Stimulated activated CD8-positive, alpha-beta memory T cell treated with anti-CD3 and anti-CD28 coated beads, Interleukin-15, amount 100 ng/mL, for 24 hours (primary cell): ENCODE results near the gene P4HA2.

Experiments
- DNase-seq: peaks from one replicate; pipeline ENCODE4 v3.0.0-alpha.2; 2020; ENCODE audit warnings: low read depth

P4HA2 gene

DNA sequence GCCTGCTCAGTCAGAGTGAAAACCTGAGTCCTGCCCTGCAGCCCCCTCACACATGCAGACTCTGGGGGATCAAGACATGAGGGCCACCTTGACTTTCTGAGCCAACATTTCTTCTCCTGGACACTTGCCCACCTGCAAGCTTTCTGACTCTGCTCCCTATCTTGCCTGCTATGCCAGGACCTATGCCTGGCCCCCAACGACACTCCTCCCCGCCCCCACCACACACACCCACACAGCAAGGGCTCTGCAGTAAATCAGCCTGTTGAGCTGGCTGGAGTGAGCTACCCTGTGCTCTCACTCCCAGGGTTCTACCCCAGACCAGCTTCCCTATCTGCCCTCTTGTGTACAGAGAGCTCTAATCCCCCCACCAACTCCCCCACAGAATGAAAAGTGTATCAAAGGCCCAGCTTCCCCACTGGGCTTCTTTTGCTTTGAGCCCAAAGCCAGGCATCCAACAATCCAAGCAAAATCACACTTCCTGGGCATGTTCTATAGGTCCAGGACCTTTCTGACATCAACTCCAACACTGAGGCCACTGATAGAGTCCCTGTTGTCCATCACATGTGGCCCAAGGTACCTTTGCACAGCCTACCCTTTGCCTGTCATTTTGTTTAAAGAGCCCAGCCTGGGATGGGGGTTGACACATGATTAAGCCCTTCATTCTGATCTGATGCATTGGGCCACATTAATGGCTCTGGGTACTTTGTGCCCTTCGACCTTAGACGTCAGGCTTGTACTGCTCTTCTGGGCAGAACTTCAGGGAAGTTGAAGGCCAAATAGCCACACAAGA is 37.1 kb upstream of the P4HA2 start:
- DNase-seq: no peak

DNA sequence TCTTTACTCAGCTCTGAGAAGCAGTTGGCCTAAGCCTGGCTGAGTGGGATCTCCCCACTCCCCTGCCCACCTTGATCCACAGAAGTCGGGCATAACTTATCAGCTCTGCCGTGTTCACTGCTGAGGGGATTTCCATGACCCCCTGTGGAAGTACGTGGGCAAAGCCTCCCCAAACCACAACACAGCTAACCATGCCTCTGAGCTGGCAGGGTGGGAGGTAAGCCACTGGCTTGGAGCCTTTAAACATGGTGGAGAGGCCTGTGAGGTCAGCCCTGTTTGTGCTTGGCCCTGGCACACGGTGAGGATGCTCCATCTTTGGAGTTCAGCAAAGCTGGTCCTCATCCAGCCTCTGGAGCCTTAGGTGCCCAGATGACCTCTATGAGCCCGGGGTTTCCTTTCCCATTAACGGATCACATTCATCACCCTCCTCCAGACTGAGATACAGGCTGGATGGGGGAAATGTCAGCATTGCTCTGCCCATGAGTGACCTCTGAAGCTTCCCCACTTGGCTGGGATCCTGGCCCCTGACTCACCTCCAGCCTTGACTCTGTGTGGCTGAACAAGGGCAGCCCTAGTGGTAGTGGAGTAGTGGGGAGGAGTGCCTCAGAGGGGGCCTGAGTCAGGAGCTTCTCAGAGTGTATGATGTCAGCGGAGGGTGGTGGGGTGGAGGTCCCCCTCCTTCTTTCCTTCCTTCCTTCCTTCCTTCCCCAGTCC is 36.1 kb upstream of the P4HA2 start:
- DNase-seq: no peak

DNA sequence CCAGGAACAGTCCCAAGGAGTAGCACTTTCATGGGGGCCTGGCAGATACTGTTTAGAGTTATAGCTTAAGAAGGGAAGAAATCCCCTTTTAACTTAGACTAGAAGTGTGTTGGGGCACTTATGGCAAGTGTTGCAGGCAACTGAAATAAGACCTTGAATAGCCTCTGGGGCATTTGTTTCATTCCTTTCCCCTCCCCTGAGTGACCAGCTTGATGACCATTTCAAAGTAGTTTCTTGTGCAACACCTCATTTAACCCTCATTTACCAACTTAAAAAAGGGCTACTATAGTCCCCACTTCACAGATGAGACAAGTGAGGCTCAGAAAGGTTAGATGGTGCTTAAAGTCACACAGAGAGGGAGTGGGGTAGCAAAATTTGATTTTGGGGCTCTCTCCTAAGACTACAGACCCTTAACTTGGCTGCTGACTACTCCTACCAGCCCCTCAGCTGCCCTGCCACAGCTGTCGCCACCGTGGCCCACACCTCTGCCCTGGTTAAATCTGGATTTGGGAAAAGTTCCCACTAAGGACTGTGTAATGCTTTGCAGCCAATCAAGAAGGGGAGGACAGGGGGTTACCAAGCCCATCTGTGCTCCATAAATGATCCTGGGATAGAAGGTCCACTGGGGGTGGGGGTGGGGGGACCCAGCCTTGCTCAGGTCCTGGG is 35.4 kb upstream of the P4HA2 start:
- DNase-seq: no peak

DNA sequence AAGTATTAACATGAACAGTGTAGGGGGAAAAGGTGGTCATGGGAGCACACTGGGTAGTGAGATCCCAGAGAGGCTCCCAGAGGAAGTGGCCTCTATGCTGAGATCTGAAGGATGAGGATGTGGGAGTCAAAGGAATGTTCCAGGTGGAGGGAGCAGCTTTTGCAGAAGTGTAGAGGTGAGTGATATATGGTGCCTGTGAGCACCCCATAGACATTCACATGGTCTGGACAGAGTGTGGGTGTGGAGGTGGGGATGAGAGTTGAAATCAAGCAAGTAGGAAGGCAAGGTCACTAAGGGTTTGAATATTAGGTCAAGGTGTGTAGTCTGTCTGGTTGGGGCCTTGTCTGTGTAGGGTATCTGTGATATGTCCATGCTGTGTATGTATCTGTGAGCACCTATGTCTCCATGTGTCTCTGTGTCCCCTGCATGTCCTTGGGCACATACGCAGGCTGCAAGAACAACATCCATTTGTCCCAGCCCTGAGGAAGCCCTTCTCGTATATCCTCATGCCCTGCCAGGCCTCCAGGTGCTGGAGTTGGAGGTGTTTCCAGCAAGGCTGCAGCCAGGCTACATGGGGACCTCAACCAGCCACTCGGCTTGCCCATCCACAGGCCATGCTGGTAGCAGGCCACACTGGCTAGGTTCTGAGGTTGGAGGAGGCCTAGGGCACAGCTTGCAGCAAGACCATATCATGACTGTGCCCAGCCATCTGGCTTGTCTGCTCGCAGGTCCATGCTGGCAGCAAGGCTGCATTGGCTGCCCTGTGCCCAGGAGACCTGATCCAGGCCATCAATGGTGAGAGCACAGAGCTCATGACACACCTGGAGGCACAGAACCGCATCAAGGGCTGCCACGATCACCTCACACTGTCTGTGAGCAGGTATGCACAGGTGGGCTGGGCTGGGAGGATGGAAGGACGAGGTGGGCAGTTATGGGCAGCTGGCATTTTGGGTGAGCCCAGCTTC is 34.5 kb upstream of the P4HA2 start:
- no peak for DNase-seq

DNA sequence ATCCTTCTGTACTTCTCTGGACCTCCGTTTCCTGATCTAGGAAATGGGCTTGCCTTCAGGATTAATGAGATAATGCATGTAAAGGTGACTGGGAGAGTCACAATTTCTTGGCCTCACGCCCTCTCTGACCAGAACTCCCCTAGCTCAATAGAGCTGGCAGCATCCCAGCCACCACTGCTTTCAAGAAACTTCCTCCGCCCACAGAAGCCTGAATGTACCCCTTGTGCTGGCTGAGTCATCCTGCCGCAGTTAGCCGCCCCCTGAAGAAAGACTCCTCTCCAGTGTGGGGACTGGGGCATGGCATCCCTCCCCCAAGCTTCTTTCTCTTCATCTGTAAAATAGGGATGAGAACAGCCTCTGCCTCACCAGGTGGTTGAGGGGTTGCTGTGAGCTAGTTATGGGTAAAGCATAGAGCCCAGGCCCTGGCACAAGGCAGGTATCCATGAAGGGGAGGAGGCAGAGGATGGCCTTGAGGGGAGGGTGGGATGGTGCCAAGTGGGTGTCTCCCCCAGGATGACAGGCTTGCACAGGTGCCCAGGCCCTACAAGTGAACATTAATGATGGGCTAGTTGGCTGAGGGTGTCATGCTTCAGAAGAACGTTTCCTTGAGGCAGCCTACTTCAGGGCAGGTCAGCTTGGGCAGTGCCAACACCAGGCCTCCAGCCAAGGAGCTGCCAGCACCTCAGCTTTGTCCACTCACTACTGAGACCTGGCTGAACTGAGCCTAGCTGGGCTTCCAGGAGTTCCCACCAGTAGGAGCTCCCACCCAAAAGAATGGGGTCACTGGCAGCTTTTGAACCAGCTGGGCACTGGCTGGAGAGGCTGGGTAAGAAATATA is 33.3 kb upstream of the P4HA2 start:
- no peak for DNase-seq

DNA sequence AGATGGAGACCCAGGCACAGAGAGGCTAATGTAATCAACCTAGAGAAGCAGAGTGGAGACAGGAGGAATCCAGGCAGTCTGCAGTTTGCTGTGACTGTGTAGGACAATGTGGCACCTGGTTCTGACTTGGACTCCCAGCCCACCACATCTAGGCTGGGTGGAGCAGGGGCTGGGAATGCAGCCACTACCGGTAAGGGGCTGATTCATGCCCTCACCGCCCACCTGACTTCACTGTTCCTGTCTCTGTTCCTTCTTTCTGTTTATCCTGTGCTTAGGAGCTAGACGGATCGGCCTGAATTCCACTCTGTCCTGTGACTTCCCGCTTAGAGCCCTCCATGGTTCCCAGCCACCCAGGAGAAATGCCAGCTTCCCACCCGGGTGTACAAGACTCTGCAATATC is 32.4 kb upstream of the P4HA2 start:
- no peak for DNase-seq

DNA sequence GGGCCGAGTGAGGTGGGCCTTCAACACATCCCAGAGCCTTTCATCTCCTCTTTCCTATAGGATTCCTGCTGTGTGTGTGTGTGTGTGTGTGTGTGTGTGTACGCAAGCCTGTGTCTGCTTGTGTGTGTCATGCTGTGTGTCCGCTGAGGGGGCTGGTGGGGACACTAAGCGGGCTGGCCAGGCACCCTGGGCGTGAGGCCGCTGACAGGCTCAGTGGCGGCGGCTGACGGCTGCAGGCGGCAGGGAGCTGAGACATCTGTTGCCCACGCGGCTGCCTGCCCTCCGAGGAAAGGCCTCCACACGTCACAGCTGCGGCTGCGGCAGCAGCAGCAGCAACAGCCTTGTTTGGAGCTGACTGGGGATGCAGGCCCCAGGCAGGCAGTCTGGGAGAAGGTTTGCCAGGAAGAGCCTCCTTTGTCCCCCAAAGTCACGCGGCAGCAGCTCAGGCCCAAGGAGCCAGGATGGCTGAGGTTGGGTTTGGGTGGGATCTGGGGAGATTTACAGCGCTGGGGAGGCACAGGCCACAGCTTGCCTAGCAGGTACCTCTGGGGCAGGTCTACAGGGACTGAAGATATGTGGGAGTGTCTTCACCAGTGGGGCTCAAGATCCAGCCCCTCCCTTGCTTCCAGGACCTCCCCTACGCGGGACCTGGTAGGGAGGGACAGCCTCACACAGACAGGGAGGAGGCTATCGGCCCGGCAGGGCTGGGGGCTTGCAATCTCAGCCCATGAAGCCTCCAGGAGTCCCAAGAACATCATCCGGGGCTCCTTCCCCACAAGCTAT is 31.6 kb upstream of the P4HA2 start:
- no peak for DNase-seq

DNA sequence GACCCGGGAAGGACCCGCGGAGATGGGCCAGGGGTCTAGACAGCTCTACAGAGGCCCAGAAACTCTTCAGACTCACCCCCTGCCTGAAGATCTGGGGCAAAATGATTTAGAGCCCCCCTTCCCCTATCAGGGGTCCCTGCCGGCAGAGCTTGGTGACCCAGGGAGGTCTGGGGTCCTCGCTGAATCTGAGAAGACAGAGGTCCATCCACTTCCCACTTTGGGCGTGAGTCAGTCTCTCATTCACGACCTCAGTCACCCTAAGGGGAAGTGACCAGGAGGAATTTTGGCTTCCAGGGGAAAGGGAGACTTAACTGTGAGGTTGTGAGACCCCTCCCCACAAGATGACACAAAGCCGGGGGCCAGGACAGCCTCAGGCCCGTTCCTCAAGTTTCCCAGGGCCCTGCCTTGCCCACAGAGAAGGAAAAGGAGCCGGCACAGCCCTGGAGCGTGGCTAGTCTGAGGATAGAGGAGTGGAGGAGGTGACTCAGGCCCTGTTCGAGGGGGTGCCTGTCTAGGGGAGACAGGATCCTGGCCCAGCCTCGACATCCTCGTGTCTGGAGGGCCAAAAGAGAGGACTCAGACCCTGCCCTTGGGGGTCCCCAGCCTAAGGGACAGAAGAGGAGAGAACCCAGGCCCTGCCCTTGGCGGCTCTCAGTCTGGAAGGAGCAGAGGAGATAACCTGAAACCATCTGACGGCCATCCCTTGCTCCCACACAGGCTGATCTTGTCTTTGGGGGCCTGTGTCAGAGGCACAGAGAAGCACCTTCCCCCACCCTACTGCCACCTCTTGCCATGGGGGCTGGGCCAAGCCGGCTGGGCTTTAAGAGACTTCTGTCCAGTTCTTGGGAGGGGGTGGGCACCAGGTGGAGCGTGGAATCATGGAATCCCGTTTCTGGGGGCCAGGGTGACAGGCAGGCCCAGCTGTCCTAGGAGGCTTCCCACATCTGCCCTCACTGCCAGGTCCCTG is 30.7 kb upstream of the P4HA2 start:
- no peak for DNase-seq

DNA sequence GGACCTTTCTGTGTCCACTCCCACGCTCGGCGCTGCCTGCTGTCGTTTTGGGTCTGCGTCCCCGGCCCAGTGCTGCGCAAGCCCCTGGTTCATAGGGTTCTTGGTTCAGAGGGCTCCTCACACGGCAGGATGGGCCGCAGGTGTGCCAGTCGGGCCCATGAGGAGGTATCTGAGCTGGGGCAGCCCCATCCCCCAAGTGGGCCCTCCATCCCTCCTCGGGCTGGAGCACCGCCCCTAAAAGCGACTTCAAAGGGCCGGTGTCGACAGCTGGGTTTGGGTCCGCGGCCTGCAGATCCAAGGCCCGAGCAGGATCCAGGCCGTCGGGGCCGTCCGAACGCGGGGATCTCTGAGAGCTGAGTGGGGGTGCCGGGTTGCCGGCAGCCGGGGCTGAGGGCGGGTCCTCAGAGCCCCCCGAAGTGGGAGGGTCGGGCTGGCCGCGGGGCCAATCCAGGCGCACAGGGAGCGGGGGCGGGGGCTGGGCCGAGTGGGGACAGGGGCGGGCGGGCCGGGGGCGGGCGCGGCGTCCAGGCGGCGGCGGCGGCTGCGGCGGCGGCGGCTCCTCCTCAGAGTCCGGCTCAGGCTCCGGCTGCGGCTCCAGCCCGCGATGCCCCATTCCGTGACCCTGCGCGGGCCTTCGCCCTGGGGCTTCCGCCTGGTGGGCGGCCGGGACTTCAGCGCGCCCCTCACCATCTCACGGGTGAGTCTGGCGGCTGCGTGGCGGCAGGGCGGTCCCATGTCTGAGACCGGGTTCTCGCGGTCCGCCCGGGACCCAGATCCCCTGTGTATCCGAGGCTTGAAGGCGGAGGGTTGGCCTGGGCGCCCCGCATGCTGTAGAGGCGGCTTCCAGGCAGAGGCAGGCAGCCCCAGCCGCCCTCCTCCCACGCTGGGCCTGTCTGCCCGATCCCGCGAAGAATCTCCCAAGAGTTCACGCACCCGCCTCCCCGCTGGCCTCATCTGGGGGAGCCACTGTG is 29.8 kb upstream of the P4HA2 start, which contains the start of gene PDLIM4:
PDLIM4 (plus strand) TSS at position 566 of the 971 bp plus-strand sequence; CDS start at position 605, 39 bp downstream.
- DNase-seq: no peak

DNA sequence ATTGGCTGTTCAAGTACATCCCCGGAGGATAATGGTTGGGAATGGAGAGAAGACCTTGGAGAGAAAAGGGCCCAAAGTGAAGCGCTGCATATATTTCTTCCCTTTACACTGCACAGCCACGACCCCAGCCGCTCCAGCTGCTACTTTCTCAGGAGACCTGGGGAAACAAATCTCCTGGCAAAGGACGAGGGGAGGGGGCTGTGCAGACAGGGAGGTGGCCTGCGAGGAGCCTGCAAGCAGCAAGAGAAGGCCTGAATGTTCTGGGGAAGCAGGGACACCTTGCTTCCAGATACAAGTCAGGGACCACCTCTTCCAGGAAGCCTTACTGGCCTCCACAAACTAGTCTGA is 29.1 kb upstream of the P4HA2 start:
- DNase-seq: no peak

DNA sequence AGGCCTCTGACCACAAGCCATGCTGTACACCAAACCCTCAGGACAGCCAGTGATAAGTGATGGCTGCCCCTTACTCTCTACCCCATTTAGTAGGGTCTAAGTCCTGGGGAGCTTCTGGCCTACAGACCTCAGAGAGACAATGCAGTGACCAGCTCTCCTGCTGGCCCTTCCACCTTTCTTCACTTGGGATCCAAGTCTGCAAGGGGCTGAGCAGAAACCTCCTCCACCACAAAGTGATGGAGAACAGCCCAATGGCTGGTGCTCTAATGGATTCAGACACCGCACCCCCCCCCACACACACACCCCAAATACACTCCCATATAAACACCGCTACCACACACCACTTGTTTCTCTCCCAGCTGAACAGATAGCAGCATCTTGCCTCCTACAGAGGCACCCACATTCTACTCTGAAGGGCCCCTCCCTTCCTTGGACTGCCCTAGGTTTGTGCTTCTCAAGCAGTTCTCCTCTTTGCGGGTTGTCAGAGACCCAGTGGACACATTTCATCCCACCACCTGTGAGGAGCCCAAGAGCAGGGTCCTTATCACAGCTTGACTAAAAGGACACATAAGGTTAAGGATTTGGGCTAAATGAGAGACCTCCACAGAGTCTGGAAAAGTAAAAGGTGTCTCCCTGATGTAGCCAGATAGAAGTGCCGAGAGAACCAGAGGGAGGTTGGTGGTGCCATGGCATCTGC is 28.6 kb upstream of the P4HA2 start:
- DNase-seq: no peak

DNA sequence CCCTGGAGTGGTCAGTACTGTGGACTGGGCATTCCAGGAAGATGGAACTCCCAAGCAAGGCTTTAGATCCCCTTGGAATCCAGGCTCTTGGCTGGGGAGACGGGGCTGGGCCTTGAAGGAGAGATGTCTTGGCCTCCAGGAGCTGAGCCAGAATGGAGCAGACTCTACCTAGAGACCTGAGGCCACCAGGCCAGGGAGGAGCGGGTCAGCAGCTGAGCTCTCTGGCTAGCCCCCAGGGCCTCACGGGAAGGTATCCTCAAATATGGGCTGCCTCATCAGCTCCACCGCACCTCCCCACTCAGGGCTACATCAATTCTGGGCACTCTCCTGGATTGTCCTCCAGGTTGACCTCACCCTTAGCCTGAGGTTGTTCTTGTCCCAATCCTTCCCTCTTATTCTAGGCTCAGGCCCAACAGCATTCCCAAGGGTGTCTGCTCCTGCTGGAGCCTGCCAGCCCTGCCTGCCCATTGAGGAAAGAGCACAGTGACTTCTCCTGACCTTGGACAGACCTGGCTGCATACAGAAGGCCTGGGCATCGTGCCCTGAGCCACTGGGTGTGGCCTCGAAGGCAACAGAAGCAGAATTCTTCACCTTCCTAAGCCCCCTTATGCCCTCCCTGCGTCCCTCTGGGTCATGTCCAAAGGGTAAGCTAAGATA is 26.8 kb upstream of the P4HA2 start:
- DNase-seq: no peak

DNA sequence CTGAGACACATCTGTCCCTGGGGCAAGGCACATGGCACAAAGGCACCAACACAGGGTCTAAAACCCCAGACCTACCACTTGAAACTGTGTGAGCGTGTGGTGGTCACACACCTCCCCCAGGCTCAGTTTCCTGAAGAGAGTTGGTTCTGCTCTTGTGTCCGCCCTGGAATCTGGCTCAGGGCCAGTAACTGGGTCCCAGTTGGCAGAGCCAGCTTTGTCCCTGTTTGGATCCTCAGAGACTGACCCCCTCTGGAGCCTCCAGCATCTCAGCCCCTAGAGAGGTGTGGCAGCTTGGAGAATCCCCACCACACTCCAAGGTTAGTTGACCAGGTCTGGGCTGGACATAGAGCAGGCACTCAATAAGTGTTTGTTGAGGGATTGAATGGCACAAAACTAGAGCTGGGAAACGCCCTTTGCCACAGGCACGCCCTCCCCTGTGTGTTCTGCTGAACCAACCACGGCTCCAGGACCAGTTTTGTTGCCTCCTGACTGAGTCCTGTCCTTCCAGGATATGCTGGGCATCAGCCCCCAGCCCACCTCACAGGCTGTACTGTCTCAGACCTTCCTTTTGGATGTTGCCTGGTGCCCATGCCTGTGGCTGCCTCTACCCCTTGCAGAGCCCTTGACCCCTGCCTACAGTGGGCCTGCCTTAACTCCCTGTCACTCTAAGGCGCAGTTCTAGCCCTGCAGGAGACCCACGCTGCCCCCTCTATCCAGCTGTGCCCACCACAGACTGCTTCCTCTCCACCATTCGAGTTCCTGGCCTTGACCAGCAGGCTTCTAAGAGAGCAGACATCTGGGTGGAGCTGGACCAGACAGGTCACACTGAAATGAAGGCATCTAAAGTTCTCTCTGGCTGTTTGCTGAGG is 26.0 kb upstream of the P4HA2 start:
- no peak for DNase-seq

DNA sequence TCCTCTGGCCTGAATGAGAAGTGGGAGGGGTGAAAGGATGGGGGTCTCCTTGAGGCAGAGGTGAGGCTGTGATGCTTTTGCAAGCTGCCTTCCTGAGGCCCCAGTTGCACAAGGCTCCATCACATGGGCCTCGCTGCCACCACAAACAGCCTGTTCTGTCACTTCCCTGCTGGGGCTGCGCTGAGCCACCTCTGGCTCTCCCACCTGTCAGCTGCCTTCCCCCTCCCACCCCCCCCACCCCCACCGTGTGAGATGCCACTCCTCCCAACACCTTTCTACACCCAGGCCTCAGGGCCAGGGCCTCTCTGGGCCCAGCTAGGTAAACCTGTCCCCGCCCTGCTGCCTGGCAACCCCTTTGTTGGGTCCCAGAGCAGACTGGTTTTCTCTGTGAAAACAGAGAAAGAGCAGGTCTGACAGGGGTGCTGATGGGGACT is 25.4 kb upstream of the P4HA2 start:
- DNase-seq: no peak

DNA sequence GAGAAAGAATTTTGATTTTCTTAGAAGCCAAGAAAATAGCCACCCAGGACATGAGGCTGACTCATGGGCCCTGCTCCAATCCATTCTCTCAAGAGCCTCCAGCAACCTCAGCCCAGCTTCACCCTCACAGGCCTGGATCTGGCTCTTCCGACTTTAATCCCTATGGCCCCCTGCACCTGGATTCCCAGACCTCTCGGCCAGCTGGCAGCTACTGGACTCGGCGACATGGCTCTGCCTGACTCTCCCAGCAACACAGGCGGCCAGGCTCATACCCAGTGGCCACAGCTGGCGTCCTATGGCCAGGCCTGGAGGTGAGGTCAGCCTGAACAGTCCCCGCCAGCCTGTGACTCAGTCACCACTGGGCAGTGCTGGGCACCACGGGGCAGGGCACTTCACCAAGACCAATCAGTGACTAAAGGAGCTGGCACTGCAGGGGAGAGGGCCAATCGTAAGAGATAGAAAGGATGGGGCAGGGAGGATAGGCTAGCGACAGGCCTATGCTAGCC is 23.6 kb upstream of the P4HA2 start:
- DNase-seq: no peak
